Measurements from ENCODE around the gene EMCN. TPM values are rescaled to one million over a fixed set of nuclear protein-coding genes. Genes with fewer than 3 reads are reported as not detected.

EMCN gene
- total and polyA plus RNA-seq, 5 experiments from 2014 or later: not detected

DNA sequence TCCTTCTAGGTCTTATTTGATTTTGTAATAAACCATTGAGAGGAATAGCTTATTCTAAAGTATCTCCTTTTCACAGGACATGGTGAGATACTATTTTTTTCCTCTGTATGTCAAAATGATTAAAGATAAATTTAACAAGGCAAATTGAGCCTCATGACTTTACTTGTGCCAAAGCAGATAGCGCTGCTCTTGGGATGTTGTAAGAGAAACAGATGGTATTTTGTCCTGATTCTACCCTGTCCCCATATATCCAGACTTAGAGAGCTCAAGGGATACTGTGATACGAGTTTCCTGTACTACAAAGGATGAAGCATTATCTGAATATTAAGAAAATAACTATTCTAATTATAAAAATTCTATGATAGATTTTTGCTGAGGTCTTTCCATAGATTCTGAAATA lies 34.0 kb downstream of the EMCN start:
- POLR2A ChIA-PET: no interaction called here
- ATAC-seq: no peak
- H3K4me1 Mint-ChIP-seq: no peaks in the 10 kb centered on the region

GRCh38 chr4:100479971-100480370 lies 37.9 kb downstream of the EMCN start:
- no peak for ATAC-seq
- no peaks in the 10 kb centered on the region for H3K4me1 Mint-ChIP-seq
- DNase-seq: no peak
- no peak overlapping the region for H3K27ac Mint-ChIP-seq
- H3K4me3 Mint-ChIP-seq: no peak overlapping the region
- H3K27me3 Mint-ChIP-seq: peaks cover 0 to 10% (median 3%) of the 10 kb centered on the region in 5 donors
- H3K9me3 Mint-ChIP-seq: no peaks in the 10 kb centered on the region
- no peaks in the 10 kb centered on the region for H3K36me3 Mint-ChIP-seq
- POLR2A ChIA-PET: no interaction called here

More for the DNA sequence above, 34.0 kb downstream of the EMCN start:
- H3K4me3 Mint-ChIP-seq: no peak overlapping the region
- H3K27me3 Mint-ChIP-seq: peaks cover 0 to 10% (median 4%) of the 10 kb centered on the region in 5 donors
- DNase-seq: no peak
- H3K27ac Mint-ChIP-seq: no peak overlapping the region
- no peaks in the 10 kb centered on the region for H3K9me3 Mint-ChIP-seq
- no peaks in the 10 kb centered on the region for H3K36me3 Mint-ChIP-seq

GRCh38 chr4:100469555-100469954 lies 48.3 kb downstream of the EMCN start:
- H3K27me3 Mint-ChIP-seq: peaks cover 0 to 3% (median 0%) of the 10 kb centered on the region in 5 donors
- no peaks in the 10 kb centered on the region for H3K4me1 Mint-ChIP-seq
- H3K27ac Mint-ChIP-seq: no peak overlapping the region
- H3K4me3 Mint-ChIP-seq: no peak overlapping the region
- H3K36me3 Mint-ChIP-seq: peaks cover 0 to 6% (median 0%) of the 10 kb centered on the region in 3 donors
- ATAC-seq: no peak
- peaks cover 0 to 11% (median 0%) of the 10 kb centered on the region in 9 donors for H3K9me3 Mint-ChIP-seq
- DNase-seq: no peak
- POLR2A ChIA-PET: no interaction called here

- H3K27me3 Mint-ChIP-seq: peaks cover 0 to 3% (median 0%) of the 10 kb centered on the region in 5 donors
- peaks cover 0 to 11% (median 0%) of the 10 kb centered on the region in 9 donors for H3K9me3 Mint-ChIP-seq
- no peaks in the 10 kb centered on the region for H3K4me1 Mint-ChIP-seq
- H3K36me3 Mint-ChIP-seq: peaks cover 0 to 6% (median 0%) of the 10 kb centered on the region in 3 donors
- POLR2A ChIA-PET: no interaction called here
- ATAC-seq (no peak), DNase-seq (no peak)
- no peak overlapping the region for H3K4me3 Mint-ChIP-seq
- no peak overlapping the region for H3K27ac Mint-ChIP-seq
Measured at GRCh38 chr4:100466501-100466900, 51.3 kb downstream of the EMCN start.

DNA sequence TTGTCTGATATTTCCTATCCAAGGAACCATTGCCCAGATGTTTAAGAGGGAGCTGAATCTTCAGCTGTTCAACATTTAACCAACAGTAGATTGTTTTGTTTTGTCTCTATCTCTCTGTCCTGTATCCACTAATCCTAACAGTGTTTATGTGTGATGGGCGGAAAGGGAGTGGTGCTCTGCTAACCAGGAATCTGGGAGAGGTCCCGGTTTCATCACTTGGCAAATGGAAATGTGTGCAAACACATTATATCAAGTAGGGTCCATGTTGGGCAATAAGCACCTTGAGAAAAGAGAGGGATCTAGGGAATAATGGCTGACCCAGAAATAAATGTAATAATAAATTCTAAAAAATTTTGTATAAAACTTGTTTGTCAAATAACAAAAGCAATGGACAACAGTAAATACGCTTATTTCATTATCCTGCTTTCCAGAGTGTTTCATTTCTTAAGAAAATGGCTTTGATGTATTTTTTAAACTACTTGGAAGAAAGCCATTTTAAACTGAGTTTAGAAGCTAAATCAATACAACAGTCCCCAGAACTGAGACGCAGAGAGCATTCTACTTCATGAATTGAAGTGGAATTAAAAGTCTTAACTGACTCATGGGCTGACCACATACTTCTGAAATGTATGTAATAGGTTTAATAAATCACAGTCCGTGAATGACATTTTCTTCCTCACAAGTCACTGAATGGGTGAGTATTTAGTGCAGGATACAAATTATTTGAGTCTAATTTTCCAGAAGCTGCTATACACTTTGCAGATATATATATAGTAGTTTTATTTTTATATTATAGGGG lies 55.8 kb downstream of the EMCN start:
- ATAC-seq: no peak
- H3K4me3 Mint-ChIP-seq: no peak overlapping the region
- POLR2A ChIA-PET: no interaction called here
- peaks cover 7 to 24% (median 18%) of the 10 kb centered on the region in 4 donors for H3K4me1 Mint-ChIP-seq
- H3K27me3 Mint-ChIP-seq: peaks cover 0 to 3% (median 0%) of the 10 kb centered on the region in 5 donors
- no peak for DNase-seq
- no peak overlapping the region for H3K27ac Mint-ChIP-seq
- H3K9me3 Mint-ChIP-seq: peaks cover 0 to 9% (median 0%) of the 10 kb centered on the region in 9 donors
- peaks cover 0 to 6% (median 0%) of the 10 kb centered on the region in 3 donors for H3K36me3 Mint-ChIP-seq

- Mint-ChIP-seq H3K4me1 (peaks cover 0 to 2% (median under 1%) of the 10 kb centered on the region in 4 donors), H3K9me3 (peaks cover 0 to 13% (median 0%) of the 10 kb centered on the region in 9 donors), H3K27me3 (peaks cover 0 to 6% (median 0%) of the 10 kb centered on the region in 5 donors), H3K4me3 (no peak overlapping the region), H3K36me3 (peaks cover 0 to 7% (median 0%) of the 10 kb centered on the region in 3 donors), H3K27ac (no peak overlapping the region)
- POLR2A ChIA-PET: no interaction called here
- ATAC-seq: no peak
- no peak for DNase-seq
Measured at GRCh38 chr4:100450449-100450848, 67.4 kb downstream of the EMCN start.

- H3K4me1 Mint-ChIP-seq: peaks cover 0 to 3% (median 1%) of the 10 kb centered on the region in 4 donors
- H3K36me3 Mint-ChIP-seq: peaks cover 0 to 4% (median 0%) of the 10 kb centered on the region in 3 donors
- no peak overlapping the region for H3K4me3 Mint-ChIP-seq
- H3K27me3 Mint-ChIP-seq: peaks cover 0 to 4% (median 0%) of the 10 kb centered on the region in 5 donors
- POLR2A ChIA-PET: no interaction called here
- DNase-seq (no peak), ATAC-seq (no peak)
- H3K9me3 Mint-ChIP-seq: peaks cover 0 to 9% (median 2%) of the 10 kb centered on the region in 9 donors
- no peak overlapping the region for H3K27ac Mint-ChIP-seq
Measured at GRCh38 chr4:100431416-100431815, 86.4 kb downstream of the EMCN start.

DNA sequence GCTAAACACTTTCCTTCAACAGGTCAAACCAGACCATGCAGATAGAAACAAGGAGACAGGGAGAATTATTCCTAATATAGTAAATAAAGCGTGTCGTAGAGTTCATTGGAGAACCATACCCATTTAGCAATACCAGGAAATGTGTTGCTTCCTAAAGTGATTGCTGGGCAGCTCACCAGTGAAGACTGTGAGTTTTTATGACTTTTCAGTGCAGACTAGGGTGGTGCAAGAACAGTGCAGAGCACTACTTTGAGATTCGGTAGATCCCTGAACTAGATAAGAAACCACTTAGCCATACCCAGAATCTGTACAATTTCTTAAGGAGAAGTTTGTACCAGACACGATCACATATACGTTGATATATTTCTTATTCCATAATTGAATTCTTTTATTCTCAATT lies 87.4 kb downstream of the EMCN start:
- POLR2A ChIA-PET: no interaction called here
- peaks cover 0 to 3% (median 1%) of the 10 kb centered on the region in 4 donors for H3K4me1 Mint-ChIP-seq
- H3K36me3 Mint-ChIP-seq: peaks cover 0 to 4% (median 0%) of the 10 kb centered on the region in 3 donors
- no peak for DNase-seq
- peaks cover 0 to 4% (median 0%) of the 10 kb centered on the region in 5 donors for H3K27me3 Mint-ChIP-seq
- ATAC-seq: no peak
- H3K9me3 Mint-ChIP-seq: peaks cover 0 to 9% (median 0%) of the 10 kb centered on the region in 9 donors
- H3K27ac Mint-ChIP-seq: no peak overlapping the region
- no peak overlapping the region for H3K4me3 Mint-ChIP-seq

DNA sequence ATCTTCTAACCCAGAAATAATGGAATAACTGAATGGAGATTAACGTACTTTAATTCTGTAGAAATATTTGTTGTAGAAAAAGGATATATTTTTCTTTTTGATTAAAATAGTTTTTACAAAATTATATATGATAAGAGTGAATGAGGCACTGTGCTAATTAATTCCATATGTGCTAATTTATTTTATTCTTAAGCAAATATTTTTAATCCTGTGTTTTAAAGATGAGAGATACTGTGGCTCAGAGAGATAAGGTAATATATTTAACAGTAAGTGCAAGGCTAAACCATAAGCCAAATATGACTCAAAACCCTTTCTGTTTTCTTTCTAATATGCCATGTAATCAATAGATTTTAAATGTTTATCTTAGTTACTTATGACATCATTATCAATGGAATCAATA lies 88.2 kb downstream of the EMCN start:
- POLR2A ChIA-PET: no interaction called here
- Mint-ChIP-seq H3K27me3 (peaks cover 0 to 4% (median 0%) of the 10 kb centered on the region in 5 donors), H3K9me3 (peaks cover 0 to 9% (median 0%) of the 10 kb centered on the region in 9 donors), H3K4me1 (peaks cover 0 to 3% (median 1%) of the 10 kb centered on the region in 4 donors), H3K4me3 (no peak overlapping the region), H3K27ac (no peak overlapping the region), H3K36me3 (peaks cover 0 to 4% (median 0%) of the 10 kb centered on the region in 3 donors)
- no peak for DNase-seq
- no peak for ATAC-seq

GRCh38 chr4:100428051-100428450 lies 89.8 kb downstream of the EMCN start:
- H3K9me3 Mint-ChIP-seq: no peaks in the 10 kb centered on the region
- peaks cover 0 to 4% (median 0%) of the 10 kb centered on the region in 5 donors for H3K27me3 Mint-ChIP-seq
- POLR2A ChIA-PET: no interaction called here
- DNase-seq: no peak
- no peak overlapping the region for H3K4me3 Mint-ChIP-seq
- H3K4me1 Mint-ChIP-seq: peaks cover 0 to 3% (median 1%) of the 10 kb centered on the region in 4 donors
- no peak overlapping the region for H3K27ac Mint-ChIP-seq
- ATAC-seq: no peak
- H3K36me3 Mint-ChIP-seq: no peaks in the 10 kb centered on the region

DNA sequence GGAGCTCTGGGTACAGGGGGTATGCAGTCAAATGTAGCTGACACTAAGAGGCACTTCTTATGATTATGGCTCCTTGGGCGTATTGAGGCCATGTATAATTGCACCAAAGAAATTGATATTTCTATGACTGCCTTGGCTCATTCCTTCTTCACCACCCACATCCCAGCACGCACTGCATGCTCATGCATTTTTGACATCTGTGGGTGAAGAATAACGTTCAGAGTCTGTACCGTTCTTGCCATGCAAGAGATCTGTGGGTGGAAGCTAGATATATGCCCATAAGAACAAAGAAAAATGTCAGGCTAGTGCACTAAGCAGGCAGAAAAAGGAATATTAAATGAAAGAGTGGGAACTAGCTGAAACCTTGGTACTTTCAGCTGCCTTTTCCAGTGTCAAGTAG lies 93.4 kb downstream of the EMCN start:
- POLR2A ChIA-PET: no interaction called here
- DNase-seq (no peak), ATAC-seq (no peak)

GRCh38 chr4:100422894-100423293 lies 94.9 kb downstream of the EMCN start:
- POLR2A ChIA-PET: no interaction called here
- DNase-seq (no peak), ATAC-seq (no peak)
- no peak overlapping the region for H3K4me3 Mint-ChIP-seq
- H3K36me3 Mint-ChIP-seq: no peaks in the 10 kb centered on the region
- H3K4me1 Mint-ChIP-seq: no peaks in the 10 kb centered on the region
- no peak overlapping the region for H3K27ac Mint-ChIP-seq
- H3K27me3 Mint-ChIP-seq: peaks cover 0 to 14% (median 5%) of the 10 kb centered on the region in 5 donors
- no peaks in the 10 kb centered on the region for H3K9me3 Mint-ChIP-seq

More for the DNA sequence above, 93.4 kb downstream of the EMCN start:
- H3K9me3 Mint-ChIP-seq: no peaks in the 10 kb centered on the region
- H3K36me3 Mint-ChIP-seq: no peaks in the 10 kb centered on the region
- H3K4me1 Mint-ChIP-seq: no peaks in the 10 kb centered on the region
- H3K27me3 Mint-ChIP-seq: peaks cover 0 to 6% (median 0%) of the 10 kb centered on the region in 5 donors
- H3K27ac Mint-ChIP-seq: no peak overlapping the region
- H3K4me3 Mint-ChIP-seq: no peak overlapping the region

GRCh38 chr4:100421361-100421978 lies 96.4 kb downstream of the EMCN start:
- no peaks in the 10 kb centered on the region for H3K4me1 Mint-ChIP-seq
- no peaks in the 10 kb centered on the region for H3K36me3 Mint-ChIP-seq
- no peak overlapping the region for H3K4me3 Mint-ChIP-seq
- H3K27ac Mint-ChIP-seq: no peak overlapping the region
- no peak for ATAC-seq
- POLR2A ChIA-PET: no interaction called here
- H3K27me3 Mint-ChIP-seq: peaks cover 0 to 14% (median 2%) of the 10 kb centered on the region in 5 donors
- no peaks in the 10 kb centered on the region for H3K9me3 Mint-ChIP-seq
- peak in 1 of 10 donors; percentile 11 for DNase-seq
